MM.1S (cell line): ENCODE measurements around the gene SYNE1.

Experiments used
- DNase-seq: peaks from one replicate; pipeline ENCODE4 v3.0.0-alpha.2; 2015
- H2AFZ ChIP-seq: fragments of 300-600 bp; sonication (generic); 2 replicates; pipeline ENCODE4 v1.6.0; 2016; ENCODE audit warnings: antibody characterized with exemption, low read length
- H3F3A ChIP-seq: fragments of 300-600 bp; sonication (generic); 2 replicates; pipeline ENCODE4 v1.6.1; 2016; ENCODE audit warnings: mild to moderate bottlenecking, antibody characterized with exemption, low read length, moderate library complexity, mixed read lengths; ENCODE audit not compliant: insufficient read depth
- H3K27ac ChIP-seq: fragments of 300-600 bp; sonication (generic); 2 replicates; pipeline ENCODE4 v1.5.1; 2016; ENCODE audit warnings: mild to moderate bottlenecking, low read length
- H3K27me3 ChIP-seq: fragments of 300-600 bp; sonication (generic); replicated peaks from 2 replicates; pipeline ENCODE4 v1.6.0; 2016; ENCODE audit warnings: low read length; ENCODE audit not compliant: insufficient read depth
- H3K36me3 ChIP-seq: fragments of 300-600 bp; sonication (generic); replicated peaks from 2 replicates; pipeline ENCODE4 v1.6.1; 2016; ENCODE audit warnings: mild to moderate bottlenecking, low read length, mixed read lengths; ENCODE audit not compliant: insufficient read depth
- H3K4me1 ChIP-seq: fragments of 300-600 bp; sonication (generic); 2 replicates; pipeline ENCODE4 v1.6.1; 2016; ENCODE audit warnings: low read length, mixed read lengths
- H3K4me2 ChIP-seq: fragments of 300-600 bp; sonication (generic); 2 replicates; pipeline ENCODE4 v1.6.0; 2016; ENCODE audit warnings: low read depth, low read length
- H3K4me3 ChIP-seq: fragments of 300-600 bp; sonication (generic); 2 replicates; pipeline ENCODE4 v1.5.1; 2016; ENCODE audit warnings: low read length, mixed read lengths
- H3K79me2 ChIP-seq: fragments of 300-600 bp; sonication (generic); 2 replicates; pipeline ENCODE4 v1.6.1; 2016; ENCODE audit warnings: mixed run types, low read length, mixed read lengths
- H3K9ac ChIP-seq: fragments of 300-600 bp; sonication (generic); 2 replicates; pipeline ENCODE4 v1.6.1; 2016; ENCODE audit warnings: low read length, mixed read lengths
- H3K9me2 ChIP-seq: fragments of 300-600 bp; sonication (generic); replicated peaks from 2 replicates; pipeline ENCODE4 v1.6.1; 2016; ENCODE audit warnings: mild to moderate bottlenecking, low read length, mixed read lengths; ENCODE audit not compliant: insufficient read depth
- H3K9me3 ChIP-seq: fragments of 300-600 bp; sonication (generic); replicated peaks from 2 replicates; pipeline ENCODE4 v1.6.1; 2016; ENCODE audit warnings: mild to moderate bottlenecking, low read length, mixed read lengths; ENCODE audit not compliant: insufficient read depth
- H4K20me1 ChIP-seq: fragments of 300-600 bp; sonication (generic); 2 replicates; pipeline ENCODE4 v1.6.1; 2016; ENCODE audit warnings: mild to moderate bottlenecking, low read length, moderate library complexity, mixed read lengths; ENCODE audit not compliant: insufficient read depth
- CTCF ChIP-seq: fragments of 300-600 bp; sonication (generic); IDR thresholded peaks from 2 replicates; pipeline ENCODE4 v1.5.1; 2016; ENCODE audit warnings: antibody characterized with exemption, low read length, mixed read lengths
- EZH2 ChIP-seq: fragments of 300-600 bp; sonication (generic); optimal IDR thresholded peaks from 2 replicates; pipeline ENCODE3; 2017; ENCODE audit warnings: low read depth, mild to moderate bottlenecking, antibody characterized with exemption, low read length, mixed read lengths
- EZH2phosphoT487 ChIP-seq: fragments of 300-600 bp; sonication (generic); IDR thresholded peaks from 2 replicates; pipeline ENCODE4 v1.6.1; 2018; ENCODE audit warnings: antibody characterized with exemption, low read length

The SYNE1 gene

DNA sequence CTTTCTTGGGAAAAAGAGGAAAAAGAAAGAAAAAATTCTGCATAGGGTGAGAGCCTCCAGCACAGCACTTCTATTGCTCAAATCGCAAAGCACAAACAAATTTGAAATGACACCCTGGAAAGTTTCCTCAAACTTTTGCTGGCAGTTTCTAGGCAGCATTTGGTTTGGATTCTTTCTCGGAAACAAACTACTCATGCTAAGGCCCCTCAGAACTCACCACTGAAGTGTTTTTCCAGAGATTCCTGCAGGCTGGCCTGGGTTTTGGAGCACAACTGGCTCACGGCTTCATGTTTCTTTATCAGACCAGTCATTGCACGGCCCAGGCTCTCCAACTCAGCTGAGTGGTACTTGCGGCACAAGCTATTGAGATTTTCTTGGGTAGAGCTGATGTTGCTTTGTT, 237.8 kb downstream of the SYNE1 start:
- H3K4me3 ChIP-seq, result no peak overlapping the region
- H3K79me2 ChIP-seq, result no peaks in the 10 kb centered on the region
- no peak overlapping the region for H3K27ac ChIP-seq
- H4K20me1 ChIP-seq, result no peaks in the 10 kb centered on the region
- H3F3A ChIP-seq, result no peaks in the 10 kb centered on the region
- no peak for DNase-seq
- H3K9me3 ChIP-seq, result no peaks in the 10 kb centered on the region
- no peak overlapping the region for H3K9ac ChIP-seq
- H3K4me1 ChIP-seq, result no peaks in the 10 kb centered on the region
- TF ChIP-seq EZH2, result no peak
- no peak for TF ChIP-seq CTCF
- no peak for TF ChIP-seq EZH2phosphoT487
- no peaks in the 10 kb centered on the region for H3K27me3 ChIP-seq
- H3K9me2 ChIP-seq, result no peaks in the 10 kb centered on the region
- H3K36me3 ChIP-seq, result no peaks in the 10 kb centered on the region
- H2AFZ ChIP-seq, result no peak overlapping the region
- no peak overlapping the region for H3K4me2 ChIP-seq

DNA sequence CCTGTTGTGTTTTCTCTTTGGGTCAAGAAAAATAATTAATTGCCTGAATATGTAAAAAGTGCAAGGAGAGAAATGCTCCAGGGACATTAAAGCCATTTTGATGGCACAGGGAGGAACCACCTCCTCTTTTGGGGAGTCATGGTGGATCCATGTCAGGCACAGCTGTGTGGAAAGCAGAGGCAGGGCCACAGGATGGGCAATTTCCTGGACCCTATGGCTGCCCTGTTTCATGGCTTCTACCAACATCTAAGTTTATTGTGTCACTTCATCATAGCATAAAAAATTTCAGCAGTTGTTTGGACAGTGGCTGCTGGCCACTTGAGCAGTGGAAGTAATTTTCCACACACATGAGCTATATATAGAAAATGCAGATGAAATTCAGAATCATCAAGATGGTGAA, 238.2 kb downstream of the SYNE1 start:
- DNase-seq, result no peak
- Histone ChIP-seq H3K4me3 (no peak overlapping the region), H3K4me2 (no peak overlapping the region), H3K9me3 (no peaks in the 10 kb centered on the region), H3F3A (no peaks in the 10 kb centered on the region), H3K79me2 (no peaks in the 10 kb centered on the region), H3K9ac (no peak overlapping the region), H3K36me3 (no peaks in the 10 kb centered on the region), H3K9me2 (no peaks in the 10 kb centered on the region), H2AFZ (no peak overlapping the region), H3K4me1 (no peaks in the 10 kb centered on the region), H3K27me3 (no peaks in the 10 kb centered on the region), H4K20me1 (no peaks in the 10 kb centered on the region), H3K27ac (no peak overlapping the region)
- no peak for TF ChIP-seq EZH2phosphoT487

- Histone ChIP-seq H3K9me3 (no peaks in the 10 kb centered on the region), H3K27me3 (no peaks in the 10 kb centered on the region), H3K4me2 (no peak overlapping the region), H3K27ac (no peak overlapping the region), H4K20me1 (no peaks in the 10 kb centered on the region), H3K4me1 (no peaks in the 10 kb centered on the region), H3K79me2 (no peaks in the 10 kb centered on the region), H3K9ac (no peak overlapping the region), H3K36me3 (no peaks in the 10 kb centered on the region), H3K9me2 (no peaks in the 10 kb centered on the region), H3F3A (no peaks in the 10 kb centered on the region), H2AFZ (no peak overlapping the region), H3K4me3 (no peak overlapping the region)
- no peak for DNase-seq
- TF ChIP-seq CTCF (no peak), EZH2phosphoT487 (no peak), EZH2 (no peak)
Measured at GRCh38 chr6:152398316-152398715, 238.8 kb downstream of the SYNE1 start.

- DNase-seq, result no peak
Measured at GRCh38 chr6:152394303-152394702, 242.9 kb downstream of the SYNE1 start.

More at GRCh38 chr6:152394303-152394702, 242.9 kb downstream of the SYNE1 start:
- H3K9ac ChIP-seq, result no peak overlapping the region
- H3K9me3 ChIP-seq, result no peaks in the 10 kb centered on the region
- H3K9me2 ChIP-seq, result no peaks in the 10 kb centered on the region
- no peaks in the 10 kb centered on the region for H3K4me1 ChIP-seq
- H3K79me2 ChIP-seq, result no peaks in the 10 kb centered on the region
- no peaks in the 10 kb centered on the region for H3K36me3 ChIP-seq
- H3F3A ChIP-seq, result no peaks in the 10 kb centered on the region
- no peak overlapping the region for H3K4me3 ChIP-seq
- TF ChIP-seq EZH2, result no peak
- no peak for TF ChIP-seq EZH2phosphoT487
- TF ChIP-seq CTCF, result no peak
- H3K4me2 ChIP-seq, result no peak overlapping the region
- no peak overlapping the region for H2AFZ ChIP-seq
- H4K20me1 ChIP-seq, result no peaks in the 10 kb centered on the region
- H3K27me3 ChIP-seq, result no peaks in the 10 kb centered on the region
- H3K27ac ChIP-seq, result no peak overlapping the region
